WTC11 (cell line): ENCODE data around the gene ZCCHC14. TPM values are rescaled to one million over a fixed set of nuclear protein-coding genes. Genes with fewer than 3 reads are reported as not detected.
"Not testable (repeated sequence)": the region's sequence is repeated elsewhere in the genome, so short reads cannot be mapped to it uniquely, and the experiment has no call there.

ENCODE experiments used
- ATAC-seq: fragments of 200-7000 bp; cut with Tn5 transposase; 2 replicates; pipeline ENCODE4 v1.10.0; 2021; ENCODE audit warnings: mild to moderate bottlenecking, moderate library complexity
- CTCF ChIA-PET: fragments of 300-600 bp; sonication (Branson Sonifier 250); formaldehyde crosslinking; loops from one replicate; lab custom pipeline; 2021; ENCODE audit warnings: antibody characterized with exemption; lab: Charles Lee
- POLR2A ChIA-PET: fragments of 350-600 bp; sonication (Branson Sonifier 250); formaldehyde crosslinking; loops from one replicate; lab custom pipeline; 2021; ENCODE audit warnings: antibody characterized with exemption; lab: Charles Lee
- DNase-seq: peaks from one replicate; pipeline ENCODE4 v3.0.0; 2021; ENCODE audit warnings: low spot score
- H3K27ac Mint-ChIP-seq: 2 replicates; pipeline ENCODE4 v1.8.0; 2021; ENCODE audit warnings: mixed read lengths
- H3K27me3 Mint-ChIP-seq: 2 replicates; pipeline ENCODE4 v1.8.0; 2021; ENCODE audit warnings: low read depth, mild to moderate bottlenecking, moderate library complexity, mixed read lengths
- H3K36me3 Mint-ChIP-seq: 2 replicates; pipeline ENCODE4 v1.8.0; 2021; ENCODE audit warnings: mixed read lengths
- H3K4me1 Mint-ChIP-seq: 2 replicates; pipeline ENCODE4 v1.8.0; 2022; ENCODE audit warnings: mixed read lengths
- H3K4me3 Mint-ChIP-seq: 2 replicates; pipeline ENCODE4 v1.8.0; 2021; ENCODE audit warnings: mild to moderate bottlenecking, moderate library complexity, mixed read lengths
- H3K9me3 Mint-ChIP-seq: 2 replicates; pipeline ENCODE4 v1.8.0; 2021; ENCODE audit warnings: mixed read lengths
- E2F5 ChIP-seq: sonication (generic); formaldehyde crosslinking; IDR thresholded peaks from 2 replicates; pipeline ENCODE4 v1.8.1; 2022; ENCODE audit warnings: mild to moderate bottlenecking, moderate library complexity, missing genetic modification reagents
- GABPB1 ChIP-seq: sonication (generic); formaldehyde crosslinking; IDR thresholded peaks from 2 replicates; pipeline ENCODE4 v1.8.1; 2023; ENCODE audit warnings: mild to moderate bottlenecking, missing genetic modification reagents
- HMGA2 ChIP-seq: fragments of 250-450 bp; sonication (Bioruptor Pico); IDR thresholded peaks from 2 replicates; pipeline ENCODE4 v1.4.0; 2021; ENCODE audit warnings: mild to moderate bottlenecking, moderate library complexity
- ZNF423 ChIP-seq: fragments of 250-450 bp; sonication (Bioruptor Pico); IDR thresholded peaks from 2 replicates; pipeline ENCODE4 v2.1.2; 2022; ENCODE audit warnings: mild to moderate bottlenecking, moderate library complexity
- total RNA-seq: library from RNA; stranded (reverse); gene quantifications from 3 replicates; pipeline ENCODE4 v1.2.3, GENCODE V29; 2021
- TF ChIP-seq, protein P1 (sequence below): sonication (generic); formaldehyde crosslinking; IDR thresholded peaks from 2 replicates; pipeline ENCODE4 v1.8.0; 2023; ENCODE audit warnings: missing genetic modification reagents
- TF ChIP-seq, protein P2 (sequence below): fragments of 250-450 bp; sonication (Bioruptor Pico); IDR thresholded peaks from 2 replicates; pipeline ENCODE4 v1.9.0; 2021; ENCODE audit warnings: mild to moderate bottlenecking
- TF ChIP-seq, protein P3 (sequence below): sonication (generic); formaldehyde crosslinking; IDR thresholded peaks from 2 replicates; pipeline ENCODE4 v1.8.1; 2023; ENCODE audit warnings: mild to moderate bottlenecking, missing genetic modification reagents

The ZCCHC14 gene
- total RNA-seq, 1 experiment from 2014 or later = 33.8 TPM

DNA sequence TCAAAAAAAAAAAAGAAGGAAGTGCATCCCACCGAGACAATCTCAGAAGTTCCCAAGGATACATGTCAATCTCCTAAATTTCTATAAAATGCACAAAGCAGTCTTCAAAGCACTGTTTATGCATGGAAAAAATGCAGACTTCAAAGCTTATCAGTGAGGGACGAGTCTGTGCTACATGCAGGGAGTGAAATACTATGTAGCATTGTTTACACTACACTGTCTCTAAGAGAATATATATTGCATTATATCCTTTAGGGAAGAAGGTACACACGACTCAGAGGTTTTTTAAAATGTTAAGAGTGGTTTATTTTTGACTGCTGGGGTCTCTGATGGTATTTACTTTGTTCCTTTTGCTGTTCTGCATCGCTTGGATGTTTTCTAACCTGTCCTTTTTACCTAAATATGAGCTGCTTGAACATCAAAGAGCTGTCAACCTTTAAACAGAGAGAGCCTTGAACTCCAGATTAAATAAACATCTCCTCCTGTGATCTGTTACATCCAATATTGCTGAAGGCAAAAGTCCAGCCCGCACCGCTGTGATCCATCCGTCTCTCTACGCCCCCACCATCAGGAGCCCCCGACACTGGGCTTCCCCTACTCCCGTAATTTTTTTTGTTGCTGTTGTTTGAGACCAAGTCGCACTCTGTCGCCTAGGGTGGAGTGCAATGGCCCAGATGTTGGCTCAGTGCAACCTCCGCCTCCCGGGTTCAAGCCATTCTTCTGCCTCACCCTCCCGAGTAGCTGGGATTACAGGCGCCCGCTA is 110.6 kb downstream of the ZCCHC14 start:
- H3K27me3 Mint-ChIP-seq = no peaks in the 10 kb centered on the region
- CTCF ChIA-PET = interaction anchor here (1.3 to 1.7 kb wide), 2 partner anchors 34 to 80 kb away, joined by 6 to 8 read pairs; no protein-coding TSS in a partner anchor
- DNase-seq (no peak), ATAC-seq (no peak)
- peak overlapping the region; percentile 74 for H3K4me3 Mint-ChIP-seq
- H3K9me3 Mint-ChIP-seq = peaks cover 5% of the 10 kb centered on the region
- POLR2A ChIA-PET = interaction anchor here (1.0 to 2.3 kb wide), 2 partner anchors 37 to 65 kb away, joined by 3 to 9 read pairs; partner anchors contain the start of gene C16orf95
- H3K36me3 Mint-ChIP-seq = peaks cover 10% of the 10 kb centered on the region
- TF ChIP-seq ZNF423 (CRISPR knock-in tag) = no peak
- peak; percentile 67; the same call in 1 of the 2 replicates for TF ChIP-seq GABPB1 (CRISPR knock-in tag)
- peaks cover 24% of the 10 kb centered on the region for H3K4me1 Mint-ChIP-seq
- H3K27ac Mint-ChIP-seq = no peak overlapping the region

- Mint-ChIP-seq H3K9me3 (peaks cover 5% of the 10 kb centered on the region), H3K36me3 (peaks cover 10% of the 10 kb centered on the region), H3K4me3 (peak overlapping the region; percentile 37), H3K27ac (no peak overlapping the region; the same call in 1 of the 2 replicates), H3K27me3 (no peaks in the 10 kb centered on the region), H3K4me1 (peaks cover 19% of the 10 kb centered on the region)
- no peak for ATAC-seq
- TF ChIP-seq HMGA2 (CRISPR knock-in tag) = no peak
- no peak for DNase-seq
- ChIA-PET CTCF (interaction anchor here (0.7 kb wide), 1 partner anchor 16 kb away, joined by 4 read pairs; no protein-coding TSS in a partner anchor), POLR2A (no interaction called here)
Observed at GRCh38 chr16:87380881-87381280, 111.9 kb downstream of the ZCCHC14 start.

GRCh38 chr16:87380403-87380802 is 112.4 kb downstream of the ZCCHC14 start:
- Mint-ChIP-seq H3K9me3 (peaks cover 5% of the 10 kb centered on the region), H3K36me3 (peaks cover 10% of the 10 kb centered on the region), H3K4me1 (peaks cover 19% of the 10 kb centered on the region), H3K4me3 (no peak overlapping the region), H3K27me3 (no peaks in the 10 kb centered on the region), H3K27ac (no peak overlapping the region)
- TF ChIP-seq, protein P1, sequence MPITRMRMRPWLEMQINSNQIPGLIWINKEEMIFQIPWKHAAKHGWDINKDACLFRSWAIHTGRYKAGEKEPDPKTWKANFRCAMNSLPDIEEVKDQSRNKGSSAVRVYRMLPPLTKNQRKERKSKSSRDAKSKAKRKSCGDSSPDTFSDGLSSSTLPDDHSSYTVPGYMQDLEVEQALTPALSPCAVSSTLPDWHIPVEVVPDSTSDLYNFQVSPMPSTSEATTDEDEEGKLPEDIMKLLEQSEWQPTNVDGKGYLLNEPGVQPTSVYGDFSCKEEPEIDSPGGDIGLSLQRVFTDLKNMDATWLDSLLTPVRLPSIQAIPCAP (CRISPR knock-in tag) = no peak
- DNase-seq (no peak), ATAC-seq (no peak)
- POLR2A ChIA-PET = no interaction called here
- CTCF ChIA-PET = interaction anchor here (0.7 kb wide), 1 partner anchor 15 kb away, joined by 4 read pairs; no protein-coding TSS in a partner anchor

- H3K27me3 Mint-ChIP-seq, POLR2A ChIA-PET, CTCF ChIA-PET, H3K9me3 Mint-ChIP-seq, H3K4me3 Mint-ChIP-seq, DNase-seq, H3K27ac Mint-ChIP-seq, ATAC-seq: not testable (repeated sequence)
- Mint-ChIP-seq H3K4me1 (peaks cover 19% of the 10 kb centered on the region), H3K36me3 (peaks cover 10% of the 10 kb centered on the region)
Observed at GRCh38 chr16:87379312-87379752, 113.5 kb downstream of the ZCCHC14 start.

- Mint-ChIP-seq H3K4me1 (peaks cover 10% of the 10 kb centered on the region), H3K27me3 (no peaks in the 10 kb centered on the region), H3K4me3 (no peak overlapping the region), H3K36me3 (peaks cover 10% of the 10 kb centered on the region), H3K9me3 (peaks cover 5% of the 10 kb centered on the region), H3K27ac (no peak overlapping the region)
- no peak for TF ChIP-seq E2F5 (CRISPR knock-in tag)
- TF ChIP-seq, protein P2, sequence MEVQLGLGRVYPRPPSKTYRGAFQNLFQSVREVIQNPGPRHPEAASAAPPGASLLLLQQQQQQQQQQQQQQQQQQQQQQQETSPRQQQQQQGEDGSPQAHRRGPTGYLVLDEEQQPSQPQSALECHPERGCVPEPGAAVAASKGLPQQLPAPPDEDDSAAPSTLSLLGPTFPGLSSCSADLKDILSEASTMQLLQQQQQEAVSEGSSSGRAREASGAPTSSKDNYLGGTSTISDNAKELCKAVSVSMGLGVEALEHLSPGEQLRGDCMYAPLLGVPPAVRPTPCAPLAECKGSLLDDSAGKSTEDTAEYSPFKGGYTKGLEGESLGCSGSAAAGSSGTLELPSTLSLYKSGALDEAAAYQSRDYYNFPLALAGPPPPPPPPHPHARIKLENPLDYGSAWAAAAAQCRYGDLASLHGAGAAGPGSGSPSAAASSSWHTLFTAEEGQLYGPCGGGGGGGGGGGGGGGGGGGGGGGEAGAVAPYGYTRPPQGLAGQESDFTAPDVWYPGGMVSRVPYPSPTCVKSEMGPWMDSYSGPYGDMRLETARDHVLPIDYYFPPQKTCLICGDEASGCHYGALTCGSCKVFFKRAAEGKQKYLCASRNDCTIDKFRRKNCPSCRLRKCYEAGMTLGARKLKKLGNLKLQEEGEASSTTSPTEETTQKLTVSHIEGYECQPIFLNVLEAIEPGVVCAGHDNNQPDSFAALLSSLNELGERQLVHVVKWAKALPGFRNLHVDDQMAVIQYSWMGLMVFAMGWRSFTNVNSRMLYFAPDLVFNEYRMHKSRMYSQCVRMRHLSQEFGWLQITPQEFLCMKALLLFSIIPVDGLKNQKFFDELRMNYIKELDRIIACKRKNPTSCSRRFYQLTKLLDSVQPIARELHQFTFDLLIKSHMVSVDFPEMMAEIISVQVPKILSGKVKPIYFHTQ = no peak
- TF ChIP-seq, protein P3, sequence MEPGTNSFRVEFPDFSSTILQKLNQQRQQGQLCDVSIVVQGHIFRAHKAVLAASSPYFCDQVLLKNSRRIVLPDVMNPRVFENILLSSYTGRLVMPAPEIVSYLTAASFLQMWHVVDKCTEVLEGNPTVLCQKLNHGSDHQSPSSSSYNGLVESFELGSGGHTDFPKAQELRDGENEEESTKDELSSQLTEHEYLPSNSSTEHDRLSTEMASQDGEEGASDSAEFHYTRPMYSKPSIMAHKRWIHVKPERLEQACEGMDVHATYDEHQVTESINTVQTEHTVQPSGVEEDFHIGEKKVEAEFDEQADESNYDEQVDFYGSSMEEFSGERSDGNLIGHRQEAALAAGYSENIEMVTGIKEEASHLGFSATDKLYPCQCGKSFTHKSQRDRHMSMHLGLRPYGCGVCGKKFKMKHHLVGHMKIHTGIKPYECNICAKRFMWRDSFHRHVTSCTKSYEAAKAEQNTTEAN (CRISPR knock-in tag) = no peak
- ChIA-PET CTCF (no interaction called here), POLR2A (no interaction called here)
- DNase-seq (no peak), ATAC-seq (no peak)
Observed at GRCh38 chr16:87376660-87377059, 116.2 kb downstream of the ZCCHC14 start.
